H1 (cell line): ENCODE data around the gene BCAR3.

Experiments used
- CHD7 ChIP-seq: fragments of 300-600 bp; sonication (generic); IDR thresholded peaks from 2 replicates; pipeline ENCODE4 v1.7.1; 2012; ENCODE audit warnings: low read length, moderate library complexity, mild to moderate bottlenecking, inconsistent platforms; ENCODE audit not compliant: insufficient replicate concordance
- CTCF ChIP-seq, 3 experiments: IDR thresholded peaks; 1 replicate in 2 of 3; 2 replicates in 1 of 3; pipeline versions ENCODE4 v1.5.1 to v1.6.1; 2011; ENCODE audit warnings: low read length in 3 of 3, mild to moderate bottlenecking in 3 of 3, inconsistent platforms in 2 of 3, low read depth in 1 of 3, moderate library complexity in 1 of 3; ENCODE audit not compliant: insufficient read depth in 1 of 3; ENCODE audit errors: control extremely low read depth in 1 of 3
- EP300 ChIP-seq, 2 experiments: IDR thresholded peaks; 1 replicate in 1 of 2; 2 replicates in 1 of 2; pipeline ENCODE4 v1.6.1; 2011 to 2012; ENCODE audit warnings: low read depth in 2 of 2, low read length in 2 of 2, mild to moderate bottlenecking in 2 of 2, borderline replicate concordance in 1 of 2, inconsistent platforms in 1 of 2, moderate library complexity in 1 of 2
- SIN3A ChIP-seq, 2 experiments: IDR thresholded peaks in 1 of 2; conservative IDR thresholded peaks in 1 of 2; 2 replicates each; pipeline ENCODE4 v1.6.1; 2011 to 2012; ENCODE audit warnings: low read length in 2 of 2, improper control_type of control experiment in 1 of 2, low read depth in 1 of 2, mild to moderate bottlenecking in 1 of 2
- SP1 ChIP-seq: IDR thresholded peaks from 2 replicates; pipeline ENCODE4 v1.6.1; 2011; ENCODE audit warnings: low read depth, low read length

GRCh38 chr1:93537924-93538323 lies 143.7 kb downstream of the BCAR3 start:
- TF ChIP-seq EP300 (IDR thresholded peaks at IDR 0.05; ENCODE audit: borderline replicate concordance in 1 of 2, low read depth in 2 of 2, low read length in 2 of 2) (no peak), CTCF (IDR thresholded peaks at IDR 0.05; ENCODE audit: control extremely low read depth in 1 of 3, insufficient read depth in 1 of 3, low read depth in 1 of 3, low read length in 3 of 3) (no peak), SIN3A (conservative IDR thresholded peaks at IDR 0.05 in 1 of 2, IDR thresholded peaks at IDR 0.05 in 1 of 2; ENCODE audit: low read depth in 1 of 2, low read length in 2 of 2) (no peak), CHD7 (no peak), SP1 (no peak)
